Keratinocyte (primary cell): Measurements from ENCODE around the gene JAKMIP2.

Source experiments
- CTCF ChIP-seq, 3 experiments: IDR thresholded peaks in 1 of 3; conservative IDR thresholded peaks in 1 of 3; optimal IDR thresholded peaks in 1 of 3; 2 replicates in 2 of 3; 3 replicates in 1 of 3; pipeline versions ENCODE3 to v1.5.1; 2011; ENCODE audit warnings: low read length in 3 of 3, mild to moderate bottlenecking in 3 of 3, moderate library complexity in 2 of 3, control low read depth in 1 of 3, inconsistent platforms in 1 of 3; ENCODE audit not compliant: insufficient read depth in 2 of 3; ENCODE audit errors: extremely low read depth in 1 of 3
- EZH2 ChIP-seq: IDR thresholded peaks from one replicate; pipeline ENCODE4 v1.6.1; 2012; ENCODE audit warnings: inconsistent platforms, mild to moderate bottlenecking, low read length, moderate library complexity

- TF ChIP-seq CTCF (optimal IDR thresholded peaks at IDR 0.05 in 1 of 3, IDR thresholded peaks at IDR 0.05 in 1 of 3, conservative IDR thresholded peaks at IDR 0.05 in 1 of 3; ENCODE audit: extremely low read depth in 1 of 3, insufficient read depth in 2 of 3, low read length in 3 of 3) (no peak), EZH2 (no peak)
These were observed 50.9 kb downstream of the JAKMIP2 start for GRCh38 chr5:147731431-147732290.
